ENCODE data around the gene KDM8. TPM values are rescaled to one million over a fixed set of nuclear protein-coding genes. Genes with fewer than 3 reads are reported as not detected.

Gene KDM8
- total and polyA plus RNA-seq, 9 of the 15 experiments (the other 6 are each of a cell fraction or from before 2014, with no cell fraction given): 0.61 to 9.1 (median 5.4) TPM

- no peaks in the 10 kb centered on the region for H3K27me3 ChIP-seq (ENCODE audit: control insufficient read depth in 2 of 2, insufficient read depth in 2 of 2, low read length in 2 of 2)
- H3K9me3 ChIP-seq (replicated peaks; ENCODE audit: control insufficient read depth, insufficient read depth, low read depth, low read length): no peaks in the 10 kb centered on the region
- H3K4me2 ChIP-seq (ENCODE audit: insufficient read depth, low read length): no peak overlapping the region
- H4K20me1 ChIP-seq (replicated peaks; ENCODE audit: control insufficient read depth, insufficient read depth, low read length): no peaks in the 10 kb centered on the region
- H3K9me1 ChIP-seq (ENCODE audit: control insufficient read depth, insufficient read depth, low read length): no peaks in the 10 kb centered on the region
- H3K36me3 ChIP-seq (ENCODE audit: control insufficient read depth, insufficient read depth, low read length): peaks cover 11% of the 10 kb centered on the region; the same call in 2 of the 3 replicates
- POLR2A ChIA-PET: interaction anchor here (0.5 kb wide), 1 partner anchor 126 kb away, joined by 3 read pairs; no protein-coding TSS in a partner anchor
- H3K27ac ChIP-seq (ENCODE audit: extremely low read depth, low read depth, low read length): no peak overlapping the region
- in situ Hi-C loops (cut with MboI): no loop called here
- no peak overlapping the region for H3K9ac ChIP-seq (ENCODE audit: insufficient read depth in 1 of 2, low read depth in 2 of 2, low read length in 2 of 2)
- CTCF ChIA-PET (ENCODE audit: low intra/inter-chr PET ratio): no interaction called here
- peaks cover 0 to 15% of the 10 kb centered on the region in 2 experiments; a peak in 2 of 5 replicates for H3K4me1 ChIP-seq (replicated peaks in 1 of 2; ENCODE audit: control insufficient read depth in 2 of 2, insufficient read depth in 2 of 2, low read length in 2 of 2)
- no TSS peak for BruUV-seq (replicated peaks)
- FAIRE-seq (no peak), DNase-seq (ENCODE audit: extremely low read depth in 1 of 4, low spot score in 3 of 4) (no peak), ATAC-seq (no peak)
- no peaks in the 10 kb centered on the region for H3K79me2 ChIP-seq (ENCODE audit: control insufficient read depth, insufficient read depth, low read length)
- intact Hi-C loops (cut with micrococcal nuclease): no loop called here
- TF ChIP-seq TEAD2 (tag; IDR thresholded peaks at IDR 0.05) (no peak), OTX1 (CRISPR knock-in tag; IDR thresholded peaks at IDR 0.05) (no peak), ESRRA (IDR thresholded peaks at IDR 0.05; ENCODE audit: borderline replicate concordance, low read depth) (no peak), NCOA2 (IDR thresholded peaks at IDR 0.05; ENCODE audit: partially characterized antibody in 2 of 2) (no peak), ZNF740 (CRISPR knock-in tag; IDR thresholded peaks at IDR 0.05) (no peak), ZNF740 (tag; IDR thresholded peaks at IDR 0.05) (no peak), ETV1 (tag; conservative IDR thresholded peaks at IDR 0.05; ENCODE audit: low read depth) (no peak), PHB (CRISPR knock-in tag; IDR thresholded peaks at IDR 0.05) (no peak), ZSCAN29 (IDR thresholded peaks at IDR 0.05) (no peak), TEAD4 (IDR thresholded peaks at IDR 0.05; ENCODE audit: low read length) (no peak), TEAD4 (CRISPR knock-in tag; IDR thresholded peaks at IDR 0.05; ENCODE audit: borderline replicate concordance) (no peak), E2F1 (CRISPR knock-in tag; IDR thresholded peaks at IDR 0.05) (no peak)
- 79% methylated on average over 8 of the region's 8 CpGs for WGBS (ENCODE audit: insufficient coverage, low coverage, missing lambda C conversion rate)
- no peak overlapping the region for H3K4me3 ChIP-seq
- no peak overlapping the region for H2AFZ ChIP-seq (ENCODE audit: low read depth, low read length)
Observed at GRCh38 chr16:27220527-27220926, 17.2 kb downstream of the KDM8 start.

Data from K562 (cell line).